Measurements from ENCODE around the gene NUDT7. TPM values are rescaled to one million over a fixed set of nuclear protein-coding genes. Genes with fewer than 3 reads are reported as not detected.
A peak's percentile ranks its signal among the peaks of the same experiment; 100 is the strongest.

Gene NUDT7
- total RNA-seq: 5.4 and 6.8 TPM in 2 replicates

DNA sequence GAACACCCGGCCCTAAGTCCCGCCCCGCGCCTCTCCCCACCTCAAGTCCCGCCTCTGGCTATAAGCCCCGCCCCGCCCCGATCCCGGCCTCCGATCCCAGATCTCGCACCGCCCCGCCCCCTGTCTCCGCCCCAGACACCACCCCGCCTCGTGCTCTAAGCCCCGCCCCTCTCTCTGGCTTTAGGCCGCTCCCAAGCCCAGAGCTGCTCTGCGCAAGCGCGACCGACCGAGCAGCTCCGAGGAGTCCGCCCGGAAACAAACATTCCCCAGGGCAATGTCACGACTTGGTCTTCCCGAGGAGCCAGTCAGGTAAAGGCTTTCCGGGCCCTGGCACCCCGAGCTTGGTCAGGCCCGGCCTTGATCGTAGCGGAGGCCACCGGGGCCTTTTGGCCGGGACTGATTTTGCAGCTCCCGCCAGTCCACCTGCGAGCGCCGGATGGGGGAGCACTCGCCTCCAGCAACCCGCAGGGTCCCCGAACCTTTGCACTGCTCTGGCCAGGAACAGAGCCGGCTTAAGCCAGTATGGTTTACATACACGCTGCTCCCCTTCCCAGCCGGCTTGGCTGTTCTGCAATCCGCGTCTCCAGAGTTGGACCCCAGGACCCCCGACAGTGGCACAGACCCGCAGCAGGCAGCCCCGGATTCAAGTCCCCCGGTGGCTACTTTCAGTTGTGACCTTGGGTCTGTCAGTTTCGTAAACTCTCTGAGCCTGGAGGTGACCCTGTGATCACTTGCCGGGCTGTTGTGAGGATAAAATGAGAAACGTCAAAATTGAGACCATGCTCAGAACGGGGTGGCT lies at the start of gene NUDT7:
Gene NUDT7 (plus strand): TSS at position 206 of the 799 bp plus-strand sequence. CDS start 69 bp downstream, at position 275.
- peak; percentile 80 to 96 for DNase-seq (ENCODE audit: low read depth in 2 of 2)

- no peak for DNase-seq (ENCODE audit: low read depth in 2 of 2)
Observed at GRCh38 chr16:77674888-77675287, 47.4 kb upstream of the NUDT7 start.

DNA sequence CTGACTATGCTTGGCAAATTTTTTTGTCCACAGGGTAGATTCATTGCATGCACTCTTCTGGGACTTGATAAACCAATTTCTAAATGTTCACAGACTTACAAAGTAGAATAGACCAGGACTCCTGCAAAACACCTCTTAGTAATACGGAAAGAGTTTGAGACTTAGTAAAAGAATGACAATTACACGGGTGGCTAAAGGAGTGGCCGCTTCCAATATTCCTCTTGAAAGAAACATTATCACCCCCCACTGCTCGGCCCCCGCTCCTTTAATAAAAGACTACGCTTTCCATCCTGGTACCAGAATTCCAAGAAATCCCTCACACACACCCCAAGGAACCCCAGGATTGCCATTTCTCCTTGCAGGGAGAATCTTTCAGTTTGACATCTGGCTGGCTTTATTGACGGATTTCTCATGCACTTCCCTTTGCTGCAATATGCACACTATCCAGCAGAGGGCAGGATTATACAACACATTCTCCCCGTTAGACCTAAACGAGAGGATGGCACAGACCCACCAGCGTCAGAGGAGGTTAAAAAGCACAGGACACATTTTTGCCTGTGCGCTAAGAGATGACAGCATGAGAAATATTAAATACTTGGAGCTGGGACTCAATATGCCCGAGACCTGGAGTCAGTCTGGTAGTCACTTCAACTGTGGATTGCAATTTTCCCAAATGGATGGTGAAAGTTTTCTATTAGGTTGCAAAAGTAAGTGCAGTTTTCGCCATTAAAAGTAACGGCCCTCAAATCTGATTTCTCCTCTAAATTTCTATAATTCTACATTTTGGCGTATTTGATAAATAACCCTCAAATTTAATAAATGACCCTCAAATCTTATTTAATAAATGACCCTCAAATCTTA lies 46.6 kb upstream of the NUDT7 start:
- peak; percentile 68 to 70 for DNase-seq (ENCODE audit: low read depth in 2 of 2)

DNA sequence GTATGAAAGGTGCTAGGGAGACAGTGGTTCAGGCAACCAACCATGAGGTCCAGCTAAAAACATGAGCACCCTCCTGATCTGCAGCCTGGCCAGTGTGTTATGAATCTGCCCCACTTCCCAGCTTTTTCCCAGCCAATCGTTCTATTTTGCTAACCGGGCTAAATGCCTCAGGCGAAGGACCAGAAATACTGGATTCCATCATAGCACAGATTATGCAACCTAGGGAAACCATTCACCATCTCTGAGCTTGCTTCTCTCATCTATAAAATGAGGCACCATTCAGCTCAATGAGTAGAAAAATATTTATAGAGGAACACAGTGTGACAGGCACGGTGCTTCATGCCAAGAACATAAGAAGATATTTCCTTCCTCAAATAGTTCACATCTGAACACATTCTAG lies 45.2 kb upstream of the NUDT7 start:
- DNase-seq (ENCODE audit: low read depth in 2 of 2): no peak

DNA sequence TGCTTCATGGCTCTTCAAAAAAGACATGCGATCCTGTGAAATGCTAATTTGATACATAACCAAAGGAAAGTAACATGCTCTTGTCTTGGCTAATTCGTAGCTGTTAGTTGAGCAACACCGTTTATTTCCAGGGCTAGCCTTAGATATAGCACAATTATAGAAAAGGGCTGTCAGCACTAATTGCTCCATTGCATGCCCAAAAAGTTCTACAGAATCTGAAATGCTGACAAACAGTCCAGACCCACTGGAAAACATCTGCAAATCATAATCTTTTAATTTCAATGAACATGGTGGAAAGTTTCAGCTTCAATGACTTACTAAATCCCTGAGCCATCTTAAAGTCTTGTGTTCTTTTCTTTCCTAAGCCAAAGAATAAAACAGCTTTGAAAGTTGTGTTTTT lies 42.9 kb upstream of the NUDT7 start:
- DNase-seq (ENCODE audit: low read depth in 2 of 2): no peak

DNA sequence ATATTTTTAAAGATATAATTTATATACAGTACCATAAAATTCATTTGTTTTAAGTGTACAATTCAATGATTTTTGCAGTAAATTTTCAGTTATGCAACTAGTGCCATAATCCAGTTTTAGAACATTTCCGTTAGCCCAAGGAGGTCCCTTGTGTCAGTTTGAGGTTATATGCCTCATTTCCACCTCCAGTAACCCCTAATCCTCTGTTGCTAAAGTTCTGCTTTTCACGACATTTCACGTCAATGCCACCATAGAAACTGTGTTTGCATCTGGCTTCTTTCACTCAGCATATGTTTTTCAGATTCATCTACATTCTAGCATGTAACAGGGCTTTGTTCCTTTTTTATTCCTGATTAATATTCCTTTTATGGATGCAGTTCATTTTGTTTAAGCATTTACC lies 42.4 kb upstream of the NUDT7 start:
- no peak for DNase-seq (ENCODE audit: low read depth in 2 of 2)

DNA sequence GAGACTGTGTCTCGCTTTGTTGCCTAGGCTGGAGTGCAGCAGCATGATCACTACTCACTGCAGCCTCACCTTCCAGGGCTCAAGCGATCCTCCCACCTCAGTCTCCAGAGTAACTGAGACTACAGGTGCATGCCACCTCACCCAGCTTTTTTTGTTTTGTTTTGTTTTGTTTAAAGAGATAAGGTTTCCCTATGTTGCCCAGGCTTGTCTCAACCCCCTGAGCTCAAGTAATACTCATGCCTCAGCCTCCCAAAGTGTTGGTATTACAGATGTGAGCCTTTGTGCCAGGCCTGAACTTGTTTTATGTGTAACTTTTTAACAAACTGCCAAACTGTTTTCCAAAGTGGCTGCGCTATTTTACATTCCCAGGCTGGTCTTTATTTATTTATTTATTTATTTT lies 41.8 kb upstream of the NUDT7 start:
- no peak for DNase-seq (ENCODE audit: low read depth in 2 of 2)

- DNase-seq (ENCODE audit: low read depth in 2 of 2): no peak
Observed at GRCh38 chr16:77682586-77682985, 39.7 kb upstream of the NUDT7 start.

- DNase-seq (ENCODE audit: low read depth in 2 of 2): no peak
Observed at GRCh38 chr16:77683397-77684180, 38.7 kb upstream of the NUDT7 start.

GRCh38 chr16:77684181-77684526 lies 38.2 kb upstream of the NUDT7 start:
- DNase-seq (ENCODE audit: low read depth in 2 of 2): no peak

DNA sequence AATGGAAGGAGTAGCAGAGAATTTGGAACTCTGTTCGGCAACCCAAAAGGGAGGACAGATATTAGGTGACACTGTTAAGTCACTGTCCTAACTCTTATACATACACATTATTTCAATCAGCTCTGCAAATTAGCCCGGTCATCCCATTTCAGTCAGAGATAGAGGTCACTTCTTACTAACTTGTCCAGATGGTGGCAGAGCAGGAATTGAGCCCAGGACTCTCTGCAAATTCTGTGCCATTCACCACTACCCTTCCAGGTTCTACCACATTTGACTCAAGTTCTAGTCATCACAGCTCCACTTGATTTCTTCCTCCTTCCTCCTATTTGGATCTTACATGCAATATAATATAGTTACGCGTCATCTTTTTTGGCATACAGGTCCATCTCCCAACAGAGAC lies 35.9 kb upstream of the NUDT7 start:
- no peak for DNase-seq (ENCODE audit: low read depth in 2 of 2)

- DNase-seq (ENCODE audit: low read depth in 2 of 2): no peak
Observed at GRCh38 chr16:77689971-77690370, 32.3 kb upstream of the NUDT7 start.

GRCh38 chr16:77690416-77690815 lies 31.9 kb upstream of the NUDT7 start:
- DNase-seq (ENCODE audit: low read depth in 2 of 2): no peak

DNA sequence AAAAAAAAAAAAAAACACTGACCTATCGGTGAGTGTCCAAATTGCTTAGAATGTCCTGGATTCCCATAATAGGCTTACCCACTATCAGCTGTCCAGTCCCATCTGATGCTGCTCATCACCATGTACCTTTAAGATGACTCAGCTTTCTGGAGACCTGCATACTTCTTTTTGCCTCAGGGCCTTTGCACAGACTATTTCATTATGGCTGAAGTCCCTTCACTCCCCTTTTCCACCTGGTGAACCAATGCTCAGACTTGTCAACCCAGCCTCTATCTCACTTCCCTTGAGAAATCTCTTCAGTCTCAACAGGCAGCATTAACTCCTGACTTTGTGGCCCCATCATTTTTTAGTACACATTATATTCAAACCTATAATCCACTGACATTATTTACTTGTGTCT lies 29.7 kb upstream of the NUDT7 start:
- no peak for DNase-seq (ENCODE audit: low read depth in 2 of 2)

GRCh38 chr16:77696149-77696548 lies 26.2 kb upstream of the NUDT7 start:
- no peak for DNase-seq (ENCODE audit: low read depth in 2 of 2)

DNA sequence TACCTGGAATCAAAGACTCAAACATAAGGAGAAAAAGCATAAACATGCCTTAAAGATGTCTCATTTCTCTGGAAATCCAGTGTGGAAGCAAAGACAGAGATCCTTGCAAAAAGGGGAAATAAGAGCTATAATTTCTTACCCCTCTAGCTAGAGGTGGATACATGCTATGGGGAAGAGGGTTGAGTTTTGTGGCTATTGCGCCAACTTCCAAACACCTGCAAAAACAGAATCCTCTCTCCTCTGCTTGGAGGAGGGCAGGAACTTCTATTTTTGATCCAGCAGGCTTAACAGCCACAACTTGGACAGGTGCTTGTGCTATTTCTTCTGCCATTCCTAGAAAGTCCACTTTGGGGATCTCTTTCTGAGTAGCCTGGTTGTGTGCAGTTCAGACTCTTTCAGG lies 21.5 kb upstream of the NUDT7 start:
- no peak for DNase-seq (ENCODE audit: low read depth in 2 of 2)

DNA sequence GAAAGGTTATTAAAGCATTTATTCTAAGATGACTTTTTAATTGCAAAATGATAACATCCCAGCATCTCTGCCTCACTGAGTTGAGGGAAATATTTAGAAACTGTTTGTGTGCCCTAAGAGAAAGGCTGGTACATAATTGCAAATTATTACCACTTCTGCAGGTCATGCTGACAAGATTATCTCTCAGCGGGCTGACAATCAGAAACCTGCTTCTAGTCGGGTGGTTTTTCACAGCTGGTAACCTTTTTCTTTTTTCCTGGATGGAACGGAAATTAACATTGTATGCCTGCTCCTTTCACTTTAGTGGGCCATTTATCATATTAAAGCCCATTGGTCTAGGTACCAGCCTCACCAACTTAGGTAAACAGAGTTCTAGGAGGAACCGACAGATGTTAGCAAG lies 17.0 kb upstream of the NUDT7 start:
- DNase-seq (ENCODE audit: low read depth in 2 of 2): no peak

GRCh38 chr16:77711179-77711578 lies 11.1 kb upstream of the NUDT7 start:
- no peak for DNase-seq (ENCODE audit: low read depth in 2 of 2)

GRCh38 chr16:77711775-77712174 lies 10.5 kb upstream of the NUDT7 start:
- DNase-seq (ENCODE audit: low read depth in 2 of 2): no peak

- no peak for DNase-seq (ENCODE audit: low read depth in 2 of 2)
Observed at GRCh38 chr16:77715145-77715544, 7.2 kb upstream of the NUDT7 start.

DNA sequence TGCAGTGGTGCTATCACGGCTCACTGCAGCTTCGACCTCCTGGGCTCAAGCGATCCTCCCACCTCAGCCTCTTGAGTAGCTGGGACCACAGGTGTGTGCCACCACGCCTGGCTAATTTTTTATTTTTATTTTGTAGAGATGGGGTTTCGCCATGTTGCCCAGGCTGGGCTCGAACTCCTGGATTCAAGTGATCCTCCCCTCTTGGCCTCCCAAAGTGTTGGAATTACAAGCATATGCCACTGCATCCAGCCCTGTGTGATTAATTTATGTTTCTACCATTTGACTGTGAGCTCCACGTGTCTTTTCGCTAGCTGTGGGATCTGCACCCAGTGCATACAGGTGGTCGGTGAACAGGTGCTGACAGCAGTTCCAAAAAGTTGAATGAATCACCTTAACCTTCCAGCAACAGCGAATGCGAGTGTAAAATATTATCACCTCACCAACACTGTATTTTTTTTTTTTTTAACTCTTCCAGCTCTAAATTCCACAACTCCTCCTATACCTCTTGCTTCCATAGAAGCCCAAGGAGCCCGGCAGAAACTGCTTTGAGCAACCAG lies 484 bp upstream of the NUDT7 start:
- DNase-seq (ENCODE audit: low read depth in 2 of 2): no peak

- DNase-seq (ENCODE audit: low read depth in 2 of 2): peak; percentile 27 to 49
Observed at GRCh38 chr16:77723108-77723514, 797 bp downstream of the NUDT7 start.
